GM21576 (cell line): ENCODE measurements around the gene SAMD11.

Experiments used
- ATAC-seq: cut with Tn5 transposase; IDR thresholded peaks from one replicate; pipeline ENCODE4 v1.9.1; 2021; ENCODE audit warnings: mild to moderate bottlenecking, moderate library complexity; ENCODE audit not compliant: unreplicated experiment

Gene SAMD11

GRCh38 chr1:904310-904950, 19.3 kb upstream of the SAMD11 start:
- ATAC-seq, result no peak

GRCh38 chr1:905071-905749, 18.5 kb upstream of the SAMD11 start:
- no peak for ATAC-seq

- no peak for ATAC-seq
These were observed 17.7 kb upstream of the SAMD11 start for GRCh38 chr1:905811-906599.

GRCh38 chr1:906600-907420, 16.9 kb upstream of the SAMD11 start:
- no peak for ATAC-seq

GRCh38 chr1:907611-908451, 15.9 kb upstream of the SAMD11 start:
- ATAC-seq, result no peak

GRCh38 chr1:908661-909060, 15.1 kb upstream of the SAMD11 start:
- no peak for ATAC-seq

- no peak for ATAC-seq
These were observed 13.8 kb upstream of the SAMD11 start for GRCh38 chr1:909861-910310.

- ATAC-seq, result no peak
These were observed 13.3 kb upstream of the SAMD11 start for GRCh38 chr1:910311-910880.

- ATAC-seq, result no peak
These were observed 12.6 kb upstream of the SAMD11 start for GRCh38 chr1:910881-911721.

GRCh38 chr1:911875-912739, 11.6 kb upstream of the SAMD11 start:
- no peak for ATAC-seq

GRCh38 chr1:912740-913301, 10.9 kb upstream of the SAMD11 start:
- ATAC-seq, result no peak

- no peak for ATAC-seq
These were observed 10.1 kb upstream of the SAMD11 start for GRCh38 chr1:913491-914130.

- ATAC-seq, result no peak
These were observed 9.4 kb upstream of the SAMD11 start for GRCh38 chr1:914131-914890.

- no peak for ATAC-seq
These were observed 8.8 kb upstream of the SAMD11 start for GRCh38 chr1:914891-915280.

- no peak for ATAC-seq
These were observed 8.2 kb upstream of the SAMD11 start for GRCh38 chr1:915295-916172.
